NCI-H748 treated with DMSO at 0.1 percent for 48 hours (cell line): ENCODE measurements around the gene SGCD.
A peak's percentile ranks its signal among the peaks of the same experiment; 100 is the strongest.
"Not testable (repeated sequence)": the region's sequence is repeated elsewhere in the genome, so short reads cannot be mapped to it uniquely, and the experiment has no call there.

Experiments
- DNase-seq: peaks from one replicate; lab custom pipeline; 2025; lab: John Stamatoyannopoulos, UW

SGCD gene

GRCh38 chr5:156634301-156634700 is 307.3 kb downstream of the SGCD start:
- no peak for DNase-seq

GRCh38 chr5:156640691-156641241 is 313.8 kb downstream of the SGCD start:
- no peak for DNase-seq

GRCh38 chr5:156641686-156642085 is 314.7 kb downstream of the SGCD start:
- DNase-seq: no peak

GRCh38 chr5:156647034-156647451 is 320.1 kb downstream of the SGCD start:
- DNase-seq: peak; percentile 11

- DNase-seq: no peak
Observed at GRCh38 chr5:156654444-156654843, 327.5 kb downstream of the SGCD start.

- DNase-seq: no peak
Observed at GRCh38 chr5:156655732-156656131, 328.8 kb downstream of the SGCD start.

GRCh38 chr5:156664832-156665231 is 337.9 kb downstream of the SGCD start:
- not testable (repeated sequence) for DNase-seq

- not testable (repeated sequence) for DNase-seq
Observed at GRCh38 chr5:156666686-156667085, 339.7 kb downstream of the SGCD start.

GRCh38 chr5:156667616-156668015 is 340.7 kb downstream of the SGCD start:
- DNase-seq: no peak

- DNase-seq: no peak
Observed at GRCh38 chr5:156669416-156669815, 342.5 kb downstream of the SGCD start.

- peak; percentile 53 for DNase-seq
Observed at GRCh38 chr5:156670615-156671014, 343.7 kb downstream of the SGCD start.

- no peak for DNase-seq
Observed at GRCh38 chr5:156675395-156675794, 348.4 kb downstream of the SGCD start.

- no peak for DNase-seq
Observed at GRCh38 chr5:156677963-156678362, 351.0 kb downstream of the SGCD start.

- no peak for DNase-seq
Observed at GRCh38 chr5:156678484-156678883, 351.5 kb downstream of the SGCD start.

GRCh38 chr5:156680831-156681230 is 353.9 kb downstream of the SGCD start:
- no peak for DNase-seq

GRCh38 chr5:156681265-156681664 is 354.3 kb downstream of the SGCD start:
- DNase-seq: no peak

GRCh38 chr5:156682971-156683370 is 356.0 kb downstream of the SGCD start:
- no peak for DNase-seq

- no peak for DNase-seq
Observed at GRCh38 chr5:156683509-156683908, 356.5 kb downstream of the SGCD start.

GRCh38 chr5:156684216-156684615 is 357.3 kb downstream of the SGCD start:
- DNase-seq: no peak

- no peak for DNase-seq
Observed at GRCh38 chr5:156685481-156685880, 358.5 kb downstream of the SGCD start.

- DNase-seq: no peak
Observed at GRCh38 chr5:156686380-156686779, 359.4 kb downstream of the SGCD start.

- no peak for DNase-seq
Observed at GRCh38 chr5:156686796-156687195, 359.8 kb downstream of the SGCD start.

- no peak for DNase-seq
Observed at GRCh38 chr5:156687514-156687913, 360.6 kb downstream of the SGCD start.

GRCh38 chr5:156691572-156691971 is 364.6 kb downstream of the SGCD start:
- no peak for DNase-seq

- no peak for DNase-seq
Observed at GRCh38 chr5:156693113-156693512, 366.1 kb downstream of the SGCD start.
